HepG2 (cell line): ENCODE data around the gene SOX12. TPM values are rescaled to one million over a fixed set of nuclear protein-coding genes. Genes with fewer than 3 reads are reported as not detected.

Experiments
- CTCF ChIP-seq: sonication (generic); formaldehyde crosslinking; IDR thresholded peaks from 2 replicates; pipeline ENCODE4 v1.5.0; 2020; ENCODE audit warnings: mild to moderate bottlenecking, missing genetic modification reagents, moderate library complexity
- GATAD2A ChIP-seq: IDR thresholded peaks from 2 replicates; pipeline ENCODE4 v1.6.1; 2016
- GZF1 ChIP-seq: sonication (generic); formaldehyde crosslinking; IDR thresholded peaks from 2 replicates; pipeline ENCODE4 v1.5.1; 2020; ENCODE audit warnings: mild to moderate bottlenecking, missing genetic modification reagents
- MAZ ChIP-seq, 2 experiments: sonication (generic) in 1 of 2; formaldehyde crosslinking in 1 of 2; IDR thresholded peaks; 2 replicates each; pipeline versions ENCODE4 v1.5.0 to v1.6.1; 2012 to 2020; ENCODE audit warnings: low read depth in 2 of 2, mild to moderate bottlenecking in 2 of 2, borderline replicate concordance in 1 of 2, improper control_type of control experiment in 1 of 2, low read length in 1 of 2, missing genetic modification reagents in 1 of 2, moderate library complexity in 1 of 2
- MED1 ChIP-seq: sonication (generic); formaldehyde crosslinking; IDR thresholded peaks from 2 replicates; pipeline ENCODE4 v1.4.0; 2020; ENCODE audit warnings: missing genetic modification reagents
- NAIF1 ChIP-seq: sonication (generic); formaldehyde crosslinking; IDR thresholded peaks from 2 replicates; pipeline ENCODE4 v1.5.0; 2020; ENCODE audit warnings: mild to moderate bottlenecking, missing genetic modification reagents, borderline replicate concordance
- NCOA2 ChIP-seq: sonication (generic); formaldehyde crosslinking; IDR thresholded peaks from 2 replicates; pipeline ENCODE4 v1.8.0; 2022; ENCODE audit warnings: inconsistent platforms
- NFYB ChIP-seq: sonication (generic); formaldehyde crosslinking; IDR thresholded peaks from 2 replicates; pipeline ENCODE4 v1.4.0; 2020; ENCODE audit warnings: missing genetic modification reagents
- PCBP1 ChIP-seq: fragments of 200-400 bp; formaldehyde crosslinking; IDR thresholded peaks from 2 replicates; pipeline ENCODE4 v1.6.1; 2017; ENCODE audit warnings: mild to moderate bottlenecking, low read depth, low read length, borderline replicate concordance
- RAD51 ChIP-seq: fragments of 450-650 bp; IDR thresholded peaks from 2 replicates; pipeline ENCODE4 v1.6.1; 2016; ENCODE audit warnings: borderline replicate concordance
- REL ChIP-seq: sonication (generic); formaldehyde crosslinking; conservative IDR thresholded peaks from 2 replicates; pipeline ENCODE4 v1.8.0; 2022; ENCODE audit warnings: mild to moderate bottlenecking, missing genetic modification reagents, moderate library complexity
- RERE ChIP-seq: IDR thresholded peaks from 2 replicates; pipeline ENCODE4 v1.6.1; 2016; ENCODE audit warnings: low read depth, missing genetic modification reagents, missing compliant biosample characterization
- SRSF4 ChIP-seq: fragments of 200-400 bp; formaldehyde crosslinking; IDR thresholded peaks from one replicate; pipeline ENCODE4 v1.6.1; 2018; ENCODE audit warnings: mild to moderate bottlenecking, low read depth, low read length, moderate library complexity; ENCODE audit not compliant: poor library complexity, severe bottlenecking
- TRAFD1 ChIP-seq: sonication (generic); formaldehyde crosslinking; IDR thresholded peaks from 2 replicates; pipeline ENCODE4 v1.5.1; 2020; ENCODE audit warnings: missing genetic modification reagents, mild to moderate bottlenecking, borderline replicate concordance
- ZKSCAN8 ChIP-seq: IDR thresholded peaks from 2 replicates; pipeline ENCODE4 v1.6.1; 2016; ENCODE audit warnings: borderline replicate concordance, missing genetic modification reagents, missing compliant biosample characterization
- ZMYM3 ChIP-seq: sonication (generic); formaldehyde crosslinking; IDR thresholded peaks from 2 replicates; pipeline ENCODE4 v1.5.1; 2020; ENCODE audit warnings: mild to moderate bottlenecking, missing genetic modification reagents
- ZNF12 ChIP-seq: sonication (generic); formaldehyde crosslinking; IDR thresholded peaks from 2 replicates; pipeline ENCODE4 v1.5.0; 2020; ENCODE audit warnings: missing genetic modification reagents
- ZNF138 ChIP-seq: sonication (generic); formaldehyde crosslinking; IDR thresholded peaks from 2 replicates; pipeline ENCODE4 v1.5.0; 2020; ENCODE audit warnings: mild to moderate bottlenecking, low read depth, missing genetic modification reagents
- ZNF329 ChIP-seq: sonication (generic); formaldehyde crosslinking; IDR thresholded peaks from 2 replicates; pipeline ENCODE4 v1.9.0; 2021; ENCODE audit warnings: low read depth, mild to moderate bottlenecking, missing genetic modification reagents
- ZNF792 ChIP-seq: IDR thresholded peaks from 2 replicates; pipeline ENCODE4 v1.6.1; 2016
- polyA plus RNA-seq, 8 experiments: library from polyadenylated mRNA; depleted of rRNA in 3 of 8; stranded (reverse) in 7 of 8; unstranded in 1 of 8; fragments of >200 nt; fragmentation: Illumina TruSeq in 4 of 8; extraction: Trizol in 4 of 8; gene quantifications; 2 replicates each; pipeline versions ENCODE4 v1.2.1 to v1.2.3, GENCODE V29; 2011 to 2016; ENCODE audit warnings: low read depth in 4 of 8, missing spikeins in 1 of 8, mixed read lengths in 1 of 8; ENCODE audit not compliant: insufficient read depth in 1 of 8
- total RNA-seq, 5 experiments: library from RNA; depleted of rRNA; stranded (reverse); fragments of >200 nt; fragmentation: Illumina TruSeq; extraction: Trizol; gene quantifications; 2 replicates each; pipeline ENCODE4 v1.2.3, GENCODE V29; 2016; ENCODE audit warnings: low read depth in 1 of 5

SOX12 gene
- total and polyA plus RNA-seq, 2 of the 13 experiments (the other 11 are each of a cell fraction or from before 2014, with no cell fraction given): 10.0 to 18.7 TPM

- peak; percentile 94 for TF ChIP-seq ZNF12
- peak; percentile 100 for TF ChIP-seq GATAD2A (CRISPR knock-in tag)
- TF ChIP-seq ZNF329 (CRISPR knock-in tag): peak; percentile 92; the same call in 1 of the 2 replicates
- TF ChIP-seq NFYB (CRISPR knock-in tag): peak; percentile 47
- no peak for TF ChIP-seq PCBP1
- peak; percentile 92; the same call in 1 of the 2 replicates for TF ChIP-seq ZMYM3 (CRISPR knock-in tag)
- TF ChIP-seq CTCF (CRISPR knock-in tag): peak; percentile 100
- TF ChIP-seq RERE (CRISPR knock-in tag): peak; percentile 88
- TF ChIP-seq MAZ (IDR thresholded peaks at IDR 0.05; ENCODE audit: borderline replicate concordance, low read depth, low read length): no peak
- peak; percentile 92 for TF ChIP-seq MAZ (CRISPR knock-in tag; IDR thresholded peaks at IDR 0.05; ENCODE audit: low read depth)
- TF ChIP-seq ZNF792 (CRISPR knock-in tag): peak; percentile 100
- peak; percentile 94 for TF ChIP-seq REL (CRISPR knock-in tag)
- peak; percentile 68; the same call in 1 of the 2 replicates for TF ChIP-seq NAIF1
- TF ChIP-seq TRAFD1 (CRISPR knock-in tag): peak; percentile 90; the same call in 1 of the 2 replicates
- TF ChIP-seq GZF1 (CRISPR knock-in tag): 0 out of 2 replicates have a peak, but pooled peaks have one; percentile 22
- TF ChIP-seq MED1: peak; percentile 100
- peak; percentile 93 for TF ChIP-seq RAD51
- peak; percentile 96 for TF ChIP-seq NCOA2 (CRISPR knock-in tag)
- peak; percentile 88 for TF ChIP-seq ZNF138
- TF ChIP-seq ZKSCAN8: peak; percentile 98
- TF ChIP-seq SRSF4: no peak
Observed at GRCh38 chr20:362271-363254, 37.2 kb downstream of the SOX12 start (continued).
